Stimulated activated CD8-positive, alpha-beta memory T cell treated with anti-CD3 and anti-CD28 coated beads, Interleukin-12 subunit alpha, Interleukin-12 subunit beta, amount 100 ng/mL, for 4 hours (primary cell): Measurements from ENCODE around the gene ZNF273.
A peak's percentile ranks its signal among the peaks of the same experiment; 100 is the strongest.

Experiments used
- DNase-seq: peaks from one replicate; pipeline ENCODE4 v3.0.0-alpha.2; 2020; ENCODE audit warnings: low read depth

ZNF273 gene

DNA sequence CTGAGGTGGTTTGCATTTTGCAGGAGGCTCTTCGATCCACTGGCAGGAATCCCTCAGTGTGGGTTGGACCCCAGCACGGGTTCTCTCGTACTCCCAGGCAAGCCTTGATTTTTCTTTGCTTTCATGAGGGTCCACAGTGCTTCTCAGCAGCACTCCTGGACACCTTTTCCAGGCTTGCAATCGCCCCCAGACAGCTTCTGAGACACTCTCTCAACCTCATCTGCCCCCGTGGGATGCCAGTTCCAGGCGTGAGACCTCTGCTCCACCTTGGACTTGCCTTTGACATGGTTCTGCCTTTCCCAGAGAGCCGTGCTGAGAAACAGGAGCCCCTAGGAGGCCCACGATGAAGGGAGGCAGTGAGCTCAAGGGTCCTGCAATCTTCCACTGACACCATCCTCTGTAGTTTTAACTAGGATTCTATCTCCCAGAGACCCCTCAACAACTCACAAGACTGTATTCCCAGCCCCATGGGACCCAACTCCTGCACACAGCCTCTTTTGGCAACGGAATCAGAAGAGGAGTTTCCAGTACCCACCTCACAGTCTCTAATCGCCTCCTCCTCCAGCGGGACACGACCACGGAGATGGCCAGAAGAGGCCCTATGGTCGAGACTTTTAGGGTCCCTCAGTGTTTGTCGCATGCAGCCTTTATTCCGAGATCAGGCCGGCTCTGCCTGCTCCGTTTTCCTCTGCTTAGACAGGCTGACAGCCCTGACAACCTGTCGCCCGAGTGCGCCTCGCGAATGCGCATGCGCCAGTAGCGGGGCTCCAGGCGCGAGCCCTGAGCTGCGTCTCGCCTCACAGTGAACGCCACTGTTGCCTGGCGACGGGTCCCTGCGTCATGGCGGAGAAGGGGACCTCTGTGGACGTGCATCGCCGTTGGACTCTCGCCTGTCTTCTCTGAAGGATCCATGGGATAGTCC lies 26.0 kb upstream of the ZNF273 start:
- peak; percentile 40 for DNase-seq

GRCh38 chr7:64877714-64878610 lies 25.1 kb upstream of the ZNF273 start:
- no peak for DNase-seq

DNA sequence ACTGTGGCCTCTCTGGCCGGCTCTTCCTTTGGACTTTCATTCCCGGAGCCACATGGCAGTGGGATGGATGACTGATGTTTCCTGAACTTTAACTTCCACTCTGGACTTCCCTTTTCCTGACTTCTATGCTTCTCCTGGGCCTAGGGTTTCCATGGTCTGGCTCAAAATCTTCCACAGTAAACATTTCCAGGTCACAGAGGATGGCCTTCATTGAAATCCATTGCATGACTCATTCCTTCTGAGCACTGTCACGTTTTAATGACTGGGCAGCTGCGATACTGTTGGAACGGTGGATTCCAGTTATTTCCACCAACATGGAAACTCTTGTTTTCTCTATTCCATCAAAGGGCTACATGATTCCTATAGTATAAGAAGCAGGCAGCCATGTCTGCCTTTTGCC lies 24.4 kb upstream of the ZNF273 start:
- DNase-seq = no peak

GRCh38 chr7:64879086-64879730 lies 23.9 kb upstream of the ZNF273 start:
- no peak for DNase-seq

DNA sequence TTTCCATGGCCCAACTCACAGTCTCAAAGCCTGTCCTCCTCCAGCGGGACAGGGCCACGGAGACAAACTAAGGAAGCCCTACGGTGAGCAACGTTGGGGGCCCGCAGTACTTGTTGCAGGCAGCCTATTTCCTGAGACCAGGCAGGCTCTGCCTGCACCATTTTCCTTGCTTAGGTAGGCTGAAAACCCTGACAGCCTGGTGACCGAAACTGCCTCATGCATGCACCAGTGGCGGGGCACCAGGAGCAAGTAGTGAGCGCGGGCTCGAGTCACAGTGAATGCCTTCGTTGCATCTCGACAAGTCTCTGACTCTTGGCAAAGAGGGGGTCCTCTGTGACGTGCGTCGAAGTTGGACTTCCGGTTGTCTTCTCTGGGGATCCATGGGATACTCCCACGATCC lies 23.3 kb upstream of the ZNF273 start:
- DNase-seq = no peak

DNA sequence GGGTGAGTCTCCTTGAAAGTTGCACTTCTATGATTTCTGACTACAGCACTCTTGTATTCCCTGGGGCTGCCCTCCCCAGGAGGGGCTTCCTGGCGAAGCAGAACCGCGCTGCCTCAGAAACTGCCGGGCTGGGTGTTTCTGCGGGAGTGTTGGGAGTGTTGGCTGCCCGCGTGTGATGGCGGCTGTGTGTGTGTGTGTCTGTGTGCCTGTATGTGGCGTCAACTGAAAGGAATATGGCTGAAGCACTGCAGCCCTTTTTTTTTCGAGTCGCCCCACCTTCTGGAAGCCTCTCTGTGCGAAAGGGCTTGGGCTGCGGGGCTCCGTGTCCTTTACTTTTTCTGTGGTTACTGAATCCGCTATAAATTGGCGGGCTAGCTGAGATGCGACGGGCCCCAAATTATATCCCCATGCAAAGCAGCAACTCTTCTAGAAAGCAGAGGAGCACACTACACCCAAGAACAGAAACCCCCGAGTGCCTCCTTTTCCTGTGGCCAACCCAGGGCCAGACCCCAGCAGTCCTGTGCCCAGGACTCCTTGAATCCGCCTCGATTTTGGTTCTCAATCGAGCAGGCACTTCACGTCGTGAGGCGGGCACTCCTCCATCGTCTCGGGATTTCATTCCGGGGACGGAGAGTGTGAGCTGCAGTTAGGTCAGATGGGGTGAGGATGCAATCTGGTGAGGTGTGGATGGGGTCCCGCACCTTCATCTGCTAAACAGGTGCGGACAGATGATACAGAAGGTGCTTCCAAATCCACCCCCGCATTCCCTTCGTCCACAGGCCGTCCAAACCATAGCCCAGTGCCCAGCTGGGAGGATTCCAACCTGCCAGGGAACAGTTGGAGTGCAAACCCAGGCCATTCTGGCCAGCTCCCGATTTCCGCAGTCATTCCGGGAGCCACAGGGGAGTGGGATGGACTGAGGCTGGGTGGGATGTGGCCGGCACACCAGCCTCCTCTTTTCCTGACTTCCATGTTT lies 22.5 kb upstream of the ZNF273 start:
- DNase-seq = no peak

DNA sequence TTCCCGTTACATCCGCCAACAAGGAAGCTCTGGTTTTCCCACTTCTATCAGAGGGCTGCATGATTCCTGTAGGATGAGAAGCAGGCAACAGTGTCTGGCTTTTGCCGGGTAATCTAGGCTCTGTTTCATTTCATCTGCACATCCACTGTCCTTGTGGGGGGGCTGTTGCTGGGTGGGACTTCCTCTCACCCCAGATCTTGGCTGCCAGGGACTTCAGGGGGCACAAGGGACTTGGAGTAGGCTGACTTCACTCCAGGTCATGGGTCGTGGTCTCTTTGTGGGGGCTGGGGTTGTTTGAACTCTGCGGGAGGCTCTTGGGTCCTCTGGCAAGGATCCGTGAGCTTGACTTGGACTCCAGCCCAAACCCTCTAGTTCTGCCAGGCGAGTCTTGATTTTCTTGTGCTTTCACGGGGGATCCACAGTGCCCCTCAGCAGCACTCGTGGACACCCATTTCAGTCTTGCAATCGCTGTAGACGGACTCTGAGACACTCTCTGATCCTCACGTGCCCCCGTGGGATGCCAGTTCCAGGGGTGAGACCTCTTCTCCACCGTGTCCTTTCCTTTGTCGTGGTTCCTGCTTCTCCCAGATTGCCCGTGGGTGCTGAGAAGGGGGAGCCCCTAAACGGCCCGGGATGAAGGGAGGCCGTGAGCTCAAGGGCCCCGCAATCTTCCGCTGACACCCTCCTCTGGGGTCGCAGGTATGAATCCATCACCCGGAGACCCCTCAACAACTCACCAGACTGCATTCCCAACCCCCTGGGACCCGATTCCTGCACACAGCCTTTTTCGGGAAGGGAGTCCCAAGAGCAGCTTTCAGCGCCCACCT lies 21.4 kb upstream of the ZNF273 start:
- DNase-seq = no peak

GRCh38 chr7:64882341-64883112 lies 20.5 kb upstream of the ZNF273 start:
- no peak for DNase-seq

DNA sequence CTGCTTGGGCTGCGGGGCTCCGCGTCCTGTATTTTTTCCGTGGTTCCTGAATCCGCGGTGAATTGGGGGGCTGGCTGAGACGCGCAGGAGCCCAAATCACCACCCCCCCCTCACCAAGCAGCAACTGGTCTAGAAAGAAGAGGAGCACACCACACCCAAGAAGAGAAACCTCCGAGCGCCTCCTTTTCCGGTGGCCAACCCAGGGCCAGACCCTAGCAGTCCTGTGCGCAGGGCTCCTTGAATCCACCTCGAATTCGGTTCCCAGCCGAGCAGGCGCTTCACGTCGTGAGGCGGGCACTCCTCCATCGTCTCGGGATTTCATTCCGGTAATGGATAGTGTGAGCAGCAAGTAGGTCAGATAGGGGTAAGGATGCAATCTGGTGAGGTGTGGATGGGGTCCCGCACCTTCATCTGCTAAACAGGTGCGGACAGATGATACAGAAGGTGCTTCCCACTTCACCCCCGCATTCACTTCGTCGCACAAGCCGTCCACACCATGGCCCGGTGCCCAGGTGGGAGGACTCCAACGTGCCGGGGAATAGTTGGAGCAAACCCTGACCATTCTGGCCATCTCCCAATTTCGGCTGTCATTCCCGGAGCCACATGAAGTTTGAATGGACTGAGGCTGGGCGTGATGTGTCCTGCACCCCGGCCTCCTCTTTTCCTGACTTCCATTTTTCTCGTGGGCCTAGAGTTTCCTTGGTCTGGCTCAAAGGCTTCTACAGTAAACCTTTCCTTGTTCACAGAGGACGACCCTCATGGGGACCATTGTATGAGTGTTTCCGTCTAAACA lies 19.8 kb upstream of the ZNF273 start:
- no peak for DNase-seq

DNA sequence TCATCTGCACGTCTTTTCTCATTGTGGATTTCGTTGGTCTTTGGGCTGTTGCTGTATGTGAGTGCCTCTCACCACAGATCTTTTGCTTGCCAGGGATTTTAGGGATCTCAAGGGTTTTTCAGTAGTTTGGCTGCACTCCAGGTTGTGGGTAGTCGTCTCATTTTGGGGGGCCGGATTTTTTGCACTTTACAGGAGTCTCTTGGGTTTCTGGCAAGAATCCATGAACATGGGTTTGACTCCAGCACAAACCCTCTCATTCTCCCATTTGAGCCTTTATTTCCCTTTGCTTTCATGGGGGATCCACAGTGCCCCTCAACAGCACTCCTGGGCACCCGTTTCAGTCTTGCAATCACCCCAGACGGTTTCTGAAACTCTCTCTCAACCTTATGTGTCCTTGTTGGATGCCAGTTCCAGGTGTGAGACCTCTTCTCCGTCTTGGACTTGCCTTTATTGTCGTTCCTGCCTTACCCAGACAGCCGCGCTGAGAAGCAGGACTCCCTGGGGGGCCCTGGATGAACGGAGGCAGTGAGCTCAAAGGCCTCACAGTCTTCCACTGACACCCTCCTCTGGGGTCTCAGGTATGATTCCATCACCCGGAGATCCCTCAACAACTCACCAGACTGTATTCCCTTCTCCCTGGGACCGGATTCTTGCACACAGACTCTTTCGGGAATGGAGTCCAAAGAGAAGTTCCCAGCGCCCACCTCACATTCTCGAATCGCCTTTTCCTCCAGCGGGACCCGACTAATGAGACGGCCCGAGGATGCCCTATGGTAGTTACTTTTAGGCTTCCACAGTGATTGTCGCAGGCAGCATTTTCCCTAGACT lies 18.8 kb upstream of the ZNF273 start:
- DNase-seq = no peak

GRCh38 chr7:64884913-64885370 lies 18.1 kb upstream of the ZNF273 start:
- no peak for DNase-seq

GRCh38 chr7:64885520-64886240 lies 17.4 kb upstream of the ZNF273 start:
- no peak for DNase-seq

- no peak for DNase-seq
Observed at GRCh38 chr7:64886956-64887545, 16.0 kb upstream of the ZNF273 start.

DNA sequence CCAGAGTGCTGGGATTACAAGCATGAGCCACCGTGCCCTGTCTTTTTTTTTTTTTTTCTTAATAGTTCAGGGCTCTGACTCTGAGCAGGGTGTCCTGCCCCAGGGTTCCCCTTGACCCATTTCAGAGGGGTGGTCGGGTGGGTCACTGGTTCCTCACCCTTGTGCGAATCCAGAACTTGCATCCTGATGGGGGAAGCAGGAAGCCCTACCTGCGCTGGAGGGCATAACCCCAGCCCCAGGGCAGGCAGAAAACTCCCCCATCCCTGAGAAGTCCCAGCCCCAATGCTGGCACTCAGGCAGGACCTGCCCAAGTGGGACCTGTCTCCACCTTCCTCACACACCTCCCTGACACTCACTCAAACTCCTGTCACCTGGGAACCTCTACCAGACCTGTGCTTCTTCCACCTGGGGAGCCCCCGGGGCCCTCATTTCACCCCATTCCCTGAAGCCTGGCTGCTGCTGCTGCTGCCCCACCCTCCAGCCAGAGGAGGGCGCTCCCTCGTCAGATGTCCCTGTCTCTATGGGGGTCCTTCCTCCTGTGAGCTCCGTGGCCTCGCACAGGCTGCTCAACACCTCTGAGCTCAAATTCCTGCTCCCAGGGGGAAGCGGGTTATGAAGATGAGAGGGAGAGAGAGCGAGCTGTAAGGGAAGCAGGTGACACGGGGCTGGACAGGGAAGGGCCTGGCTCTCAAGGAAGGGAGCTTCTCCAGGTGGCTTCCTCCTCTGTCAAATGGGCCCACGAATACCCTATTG lies 15.1 kb upstream of the ZNF273 start:
- DNase-seq = no peak

- DNase-seq = no peak
Observed at GRCh38 chr7:64888561-64888900, 14.5 kb upstream of the ZNF273 start.
